HepG2 (cell line): ENCODE data around the gene PYGB. TPM values are rescaled to one million over a fixed set of nuclear protein-coding genes. Genes with fewer than 3 reads are reported as not detected.

ENCODE experiments used
- CEBPZ ChIP-seq: IDR thresholded peaks from 2 replicates; pipeline ENCODE4 v1.6.1; 2012; ENCODE audit warnings: low read length, improper control_type of control experiment
- DMTF1 ChIP-seq: sonication (generic); formaldehyde crosslinking; IDR thresholded peaks from 2 replicates; pipeline ENCODE4 v1.4.0; 2020; ENCODE audit warnings: mild to moderate bottlenecking, missing genetic modification reagents
- GFI1 ChIP-seq: sonication (generic); formaldehyde crosslinking; IDR thresholded peaks from 2 replicates; pipeline ENCODE4 v1.5.0; 2020; ENCODE audit warnings: missing genetic modification reagents, mild to moderate bottlenecking, borderline replicate concordance
- IRX3 ChIP-seq: sonication (generic); formaldehyde crosslinking; IDR thresholded peaks from 2 replicates; pipeline ENCODE4 v1.8.1; 2023; ENCODE audit warnings: mild to moderate bottlenecking, low read depth, missing genetic modification reagents, borderline replicate concordance
- MAZ ChIP-seq, 2 experiments: sonication (generic) in 1 of 2; formaldehyde crosslinking in 1 of 2; IDR thresholded peaks; 2 replicates each; pipeline versions ENCODE4 v1.5.0 to v1.6.1; 2012 to 2020; ENCODE audit warnings: low read depth in 2 of 2, mild to moderate bottlenecking in 2 of 2, borderline replicate concordance in 1 of 2, improper control_type of control experiment in 1 of 2, low read length in 1 of 2, missing genetic modification reagents in 1 of 2, moderate library complexity in 1 of 2
- MYNN ChIP-seq: sonication (generic); formaldehyde crosslinking; IDR thresholded peaks from 2 replicates; pipeline ENCODE4 v1.4.0; 2020; ENCODE audit warnings: mild to moderate bottlenecking, low read depth, missing genetic modification reagents
- SRSF1 ChIP-seq: fragments of 200-400 bp; formaldehyde crosslinking; optimal IDR thresholded peaks from 2 replicates; pipeline ENCODE3; 2017; ENCODE audit warnings: mild to moderate bottlenecking, low read depth, low read length, moderate library complexity
- XRCC5 ChIP-seq: fragments of 200-400 bp; formaldehyde crosslinking; optimal IDR thresholded peaks from 2 replicates; pipeline ENCODE3; 2017; ENCODE audit warnings: mild to moderate bottlenecking, low read length
- ZFP82 ChIP-seq: sonication (generic); formaldehyde crosslinking; IDR thresholded peaks from 2 replicates; pipeline ENCODE4 v1.5.1; 2020; ENCODE audit warnings: mild to moderate bottlenecking, missing genetic modification reagents, borderline replicate concordance
- ZFP91 ChIP-seq: sonication (generic); formaldehyde crosslinking; IDR thresholded peaks from 2 replicates; pipeline ENCODE4 v1.9.0; 2022; ENCODE audit warnings: missing genetic modification reagents, mild to moderate bottlenecking, borderline replicate concordance
- ZNF121 ChIP-seq: sonication (generic); formaldehyde crosslinking; IDR thresholded peaks from 2 replicates; pipeline ENCODE4 v1.5.0; 2020; ENCODE audit warnings: mild to moderate bottlenecking, missing genetic modification reagents
- ZNF234 ChIP-seq: sonication (generic); formaldehyde crosslinking; conservative IDR thresholded peaks from 2 replicates; pipeline ENCODE4 v1.5.1; 2020; ENCODE audit warnings: mild to moderate bottlenecking, missing genetic modification reagents
- ZNF280D ChIP-seq: sonication (generic); formaldehyde crosslinking; IDR thresholded peaks from 2 replicates; pipeline ENCODE4 v1.5.1; 2020; ENCODE audit warnings: mild to moderate bottlenecking, missing genetic modification reagents
- ZNF678 ChIP-seq: sonication (generic); formaldehyde crosslinking; IDR thresholded peaks from 2 replicates; pipeline ENCODE4 v1.4.0; 2020; ENCODE audit warnings: mild to moderate bottlenecking, missing genetic modification reagents
- ZNF749 ChIP-seq: sonication (generic); formaldehyde crosslinking; IDR thresholded peaks from 2 replicates; pipeline ENCODE4 v1.8.0; 2022; ENCODE audit warnings: mild to moderate bottlenecking, missing genetic modification reagents, moderate library complexity, borderline replicate concordance
- ZNF841 ChIP-seq: sonication (generic); formaldehyde crosslinking; IDR thresholded peaks from 2 replicates; pipeline ENCODE4 v1.8.1; 2023; ENCODE audit warnings: missing genetic modification reagents, borderline replicate concordance
- polyA plus RNA-seq, 8 experiments: library from polyadenylated mRNA; depleted of rRNA in 3 of 8; stranded (reverse) in 7 of 8; unstranded in 1 of 8; fragments of >200 nt; fragmentation: Illumina TruSeq in 4 of 8; extraction: Trizol in 4 of 8; gene quantifications; 2 replicates each; pipeline versions ENCODE4 v1.2.1 to v1.2.3, GENCODE V29; 2011 to 2016; ENCODE audit warnings: low read depth in 4 of 8, missing spikeins in 1 of 8, mixed read lengths in 1 of 8; ENCODE audit not compliant: insufficient read depth in 1 of 8
- total RNA-seq, 5 experiments: library from RNA; depleted of rRNA; stranded (reverse); fragments of >200 nt; fragmentation: Illumina TruSeq; extraction: Trizol; gene quantifications; 2 replicates each; pipeline ENCODE4 v1.2.3, GENCODE V29; 2016; ENCODE audit warnings: low read depth in 1 of 5

Gene PYGB
- total and polyA plus RNA-seq, 2 of the 13 experiments (the other 11 are each of a cell fraction or from before 2014, with no cell fraction given), result 24.2 to 86.3 TPM

- TF ChIP-seq ZNF841 (CRISPR knock-in tag) (peak; percentile 28; the same call in 1 of the 2 replicates), GFI1 (peak; percentile 74), ZNF234 (no peak), ZFP91 (CRISPR knock-in tag) (peak; percentile 57), ZNF749 (CRISPR knock-in tag) (peak; percentile 89; the same call in 1 of the 2 replicates), IRX3 (CRISPR knock-in tag) (peak; percentile 97), MAZ (IDR thresholded peaks at IDR 0.05; ENCODE audit: borderline replicate concordance, low read depth, low read length) (no peak), MAZ (CRISPR knock-in tag; IDR thresholded peaks at IDR 0.05; ENCODE audit: low read depth) (peak; percentile 63), DMTF1 (no peak), XRCC5 (peak; percentile 81), CEBPZ (no peak), SRSF1 (no peak), ZNF678 (CRISPR knock-in tag) (no peak), ZFP82 (CRISPR knock-in tag) (0 out of 2 replicates have a peak, but pooled peaks have one; percentile 11), ZNF121 (CRISPR knock-in tag) (peak; percentile 90), ZNF280D (CRISPR knock-in tag) (0 out of 2 replicates have a peak, but pooled peaks have one; percentile 86), MYNN (CRISPR knock-in tag) (no peak)
Measured at GRCh38 chr20:25338112-25339023, 90.5 kb downstream of the PYGB start (continued).
